B cell (primary cell): ENCODE results near the gene MIX23. TPM values are rescaled to one million over a fixed set of nuclear protein-coding genes. Genes with fewer than 3 reads are reported as not detected.
A peak's percentile ranks its signal among the peaks of the same experiment; 100 is the strongest.

Source experiments
- ATAC-seq: fragments of 200-7000 bp; cut with Tn5 transposase; one replicate; pipeline ENCODE4 v1.10.0; 2021; ENCODE audit warnings: low read depth, mild to moderate bottlenecking, moderate number of reproducible peaks, moderate library complexity
- CTCF ChIA-PET: fragments of 350-600 bp; sonication (Branson Sonifier 250); formaldehyde crosslinking; loops from one replicate; lab custom pipeline; 2021; ENCODE audit warnings: antibody characterized with exemption, inconsistent platforms; lab: Charles Lee
- POLR2A ChIA-PET: fragments of 350-600 bp; sonication (Branson Sonifier 250); formaldehyde crosslinking; loops from one replicate; lab custom pipeline; 2021; ENCODE audit warnings: antibody characterized with exemption; lab: Charles Lee
- DNase-seq: peaks from one replicate; pipeline ENCODE4 v3.0.0; 2013
- H2AFZ ChIP-seq: 2 replicates; pipeline ENCODE4 v1.6.1; 2012; ENCODE audit warnings: mild to moderate bottlenecking, low read depth, low read length; ENCODE audit not compliant: insufficient read depth, poor library complexity, severe bottlenecking
- H3K27ac ChIP-seq, 2 donors: 1 replicate in 1 of 2; 2 replicates in 1 of 2; pipeline ENCODE4 v1.5.1; 2012 to 2013; ENCODE audit warnings: low read length in 2 of 2, mild to moderate bottlenecking in 2 of 2, moderate library complexity in 1 of 2
- H3K27me3 ChIP-seq, 4 experiments: fragments of 200-600 bp in 1 of 4; sonication (generic) in 1 of 4; replicated peaks in 1 of 4; 1 replicate in 2 of 4; 2 replicates in 2 of 4; pipeline versions ENCODE4 v1.6.1 to v1.7.0; 2013 to 2016; ENCODE audit warnings: low read length in 3 of 4, mild to moderate bottlenecking in 2 of 4, mixed read lengths in 1 of 4, moderate library complexity in 1 of 4; ENCODE audit not compliant: insufficient read depth in 4 of 4, control insufficient read depth in 3 of 4; ENCODE audit errors: control extremely low read depth in 1 of 4
- H3K36me3 ChIP-seq, 2 experiments: replicated peaks in 1 of 2; 1 replicate in 1 of 2; 2 replicates in 1 of 2; pipeline versions ENCODE4 v1.6.1 to v1.7.1; 2013; ENCODE audit warnings: low read length in 1 of 2; ENCODE audit not compliant: insufficient read depth in 2 of 2, control insufficient read depth in 1 of 2; ENCODE audit errors: control extremely low read depth in 1 of 2, extremely low read depth in 1 of 2
- H3K4me1 ChIP-seq, 2 donors: fragments of 200-600 bp in 1 of 2; sonication (generic) in 1 of 2; 1 replicate in 1 of 2; 2 replicates in 1 of 2; pipeline versions ENCODE4 v1.5.1 to v1.6.1; 2013 to 2017; ENCODE audit warnings: low read length in 2 of 2; ENCODE audit not compliant: control insufficient read depth in 2 of 2, insufficient read depth in 2 of 2
- H3K4me2 ChIP-seq: replicated peaks from 2 replicates; pipeline ENCODE3; 2012; ENCODE audit warnings: mild to moderate bottlenecking, low read depth, low read length; ENCODE audit not compliant: poor library complexity, severe bottlenecking
- H3K4me3 ChIP-seq, 5 experiments: fragments of 200-600 bp in 1 of 5; sonication (generic) in 1 of 5; 1 replicate in 3 of 5; 2 replicates in 2 of 5; pipeline versions ENCODE4 v1.5.1 to v1.7.0; 2011 to 2016; ENCODE audit warnings: low read length in 4 of 5, mild to moderate bottlenecking in 4 of 5, low read depth in 2 of 5, control low read depth in 1 of 5, moderate library complexity in 1 of 5; ENCODE audit not compliant: insufficient read depth in 1 of 5; ENCODE audit errors: control extremely low read depth in 1 of 5, extremely low read depth in 1 of 5
- H3K79me2 ChIP-seq: fragments of 200-600 bp; sonication (generic); one replicate; pipeline ENCODE4 v1.6.0; 2016; ENCODE audit warnings: low read length; ENCODE audit not compliant: control insufficient read depth, insufficient read depth
- H3K9ac ChIP-seq: fragments of 200-600 bp; sonication (generic); 2 replicates; pipeline ENCODE4 v1.6.1; 2017; ENCODE audit warnings: mild to moderate bottlenecking, low read length, moderate library complexity
- H3K9me3 ChIP-seq, 3 donors: one replicate each; pipeline versions ENCODE4 v1.6.1 to v1.7.1; 2013; ENCODE audit warnings: low read length in 2 of 3; ENCODE audit not compliant: control insufficient read depth in 2 of 3, insufficient read depth in 1 of 3; ENCODE audit errors: control extremely low read depth in 1 of 3
- H4K20me1 ChIP-seq: 2 replicates; pipeline ENCODE4 v1.6.0; 2012; ENCODE audit warnings: mild to moderate bottlenecking, low read length; ENCODE audit not compliant: insufficient read depth, control insufficient read depth, poor library complexity, severe bottlenecking
- H3K27ac Mint-ChIP-seq: one replicate; pipeline ENCODE4 v1.8.0; 2021; ENCODE audit warnings: mixed read lengths
- H3K27me3 Mint-ChIP-seq: one replicate; pipeline ENCODE4 v1.8.0; 2021; ENCODE audit warnings: mixed read lengths
- H3K4me1 Mint-ChIP-seq: one replicate; pipeline ENCODE4 v1.8.0; 2021; ENCODE audit warnings: mixed read lengths
- H3K4me3 Mint-ChIP-seq: one replicate; pipeline ENCODE4 v1.8.0; 2021; ENCODE audit warnings: mixed read lengths
- H3K9me3 Mint-ChIP-seq: one replicate; pipeline ENCODE4 v1.8.0; 2022; ENCODE audit warnings: mixed read lengths; ENCODE audit not compliant: insufficient read depth
- EZH2 ChIP-seq: IDR thresholded peaks from 2 replicates; pipeline ENCODE4 v1.6.1; 2012; ENCODE audit warnings: borderline replicate concordance, low read depth, mild to moderate bottlenecking, moderate library complexity, low read length; ENCODE audit not compliant: insufficient read depth, poor library complexity, severe bottlenecking
- WGBS: methylation state at CpG from one replicate; pipeline ENCODE4 v1.1.5; 2013; ENCODE audit warnings: missing lambda C conversion rate; ENCODE audit not compliant: insufficient coverage; 5-methylcytosine and 5-hydroxymethylcytosine counted together
- intact Hi-C: fragments of 100-400 bp; cut with micrococcal nuclease; formaldehyde crosslinking; loops from one replicate; pipeline ENCODE4 v1.10.0; 2022
- polyA plus RNA-seq: library from polyadenylated mRNA; depleted of rRNA; stranded (reverse); fragments of >200 nt; gene quantifications from 2 replicates; pipeline ENCODE4 v1.2.3, GENCODE V29; 2012
- total RNA-seq, 2 donors: library from RNA; stranded (reverse); fragments of 120-200 nt in 1 of 2; gene quantifications; 1 replicate in 1 of 2; 2 replicates in 1 of 2; pipeline versions ENCODE4 v1.2.3 to v1.2.4, GENCODE V29; 2013 to 2022
- TF ChIP-seq, protein P1 (sequence below): fragments of 200-600 bp; IDR thresholded peaks from one replicate; pipeline ENCODE4 v1.8.0; 2022; ENCODE audit warnings: antibody characterized with exemption, mild to moderate bottlenecking

Gene MIX23
- total and polyA plus RNA-seq, 2 donors (not counting 1 experiment from before 2014, with no cell fraction given) = 9.2 to 33.1 TPM

DNA sequence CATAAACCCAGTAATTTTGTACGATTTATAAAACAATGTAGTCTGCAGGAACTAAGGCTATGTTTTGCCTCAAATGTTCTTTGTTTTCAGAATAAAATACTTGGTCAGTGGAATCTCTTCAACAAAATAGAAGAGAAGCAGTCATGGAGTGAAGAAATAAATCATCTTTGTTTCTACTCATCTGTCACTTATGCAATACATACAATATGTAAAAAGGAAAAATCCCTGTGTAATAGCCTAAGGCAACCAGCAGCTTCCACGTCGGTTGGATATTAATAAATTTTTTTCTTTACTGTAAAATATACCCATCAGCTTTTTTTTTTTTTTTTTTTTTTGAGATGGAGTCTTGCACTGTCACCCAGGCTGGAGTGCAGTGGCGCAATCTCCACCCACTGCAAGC is 38.1 kb upstream of the MIX23 start:
- Histone ChIP-seq H3K4me1 (peaks cover 8% of the 10 kb centered on the region in 2 donors), H4K20me1 (no peaks in the 10 kb centered on the region), H3K4me3 (no peak overlapping the region), H3K27ac (no peak overlapping the region), H3K9me3 (no peaks in the 10 kb centered on the region), H3K4me2 (no peak overlapping the region), H3K9ac (no peak overlapping the region), H3K79me2 (peaks cover 35% of the 10 kb centered on the region), H2AFZ (no peak overlapping the region), H3K27me3 (no peaks in the 10 kb centered on the region), H3K36me3 (peaks cover 7 to 28% of the 10 kb centered on the region in 2 experiments)
- no peak for ATAC-seq
- Mint-ChIP-seq H3K4me3 (no peak overlapping the region), H3K27ac (no peak overlapping the region), H3K27me3 (no peaks in the 10 kb centered on the region), H3K9me3 (no peaks in the 10 kb centered on the region), H3K4me1 (peaks cover 23% of the 10 kb centered on the region)
- intact Hi-C loops = no loop called here
- CTCF ChIA-PET = no interaction called here
- WGBS = 100% methylated on average over 1 of the region's 4 CpGs
- DNase-seq = no peak
- POLR2A ChIA-PET = no interaction called here
- TF ChIP-seq, protein P1, sequence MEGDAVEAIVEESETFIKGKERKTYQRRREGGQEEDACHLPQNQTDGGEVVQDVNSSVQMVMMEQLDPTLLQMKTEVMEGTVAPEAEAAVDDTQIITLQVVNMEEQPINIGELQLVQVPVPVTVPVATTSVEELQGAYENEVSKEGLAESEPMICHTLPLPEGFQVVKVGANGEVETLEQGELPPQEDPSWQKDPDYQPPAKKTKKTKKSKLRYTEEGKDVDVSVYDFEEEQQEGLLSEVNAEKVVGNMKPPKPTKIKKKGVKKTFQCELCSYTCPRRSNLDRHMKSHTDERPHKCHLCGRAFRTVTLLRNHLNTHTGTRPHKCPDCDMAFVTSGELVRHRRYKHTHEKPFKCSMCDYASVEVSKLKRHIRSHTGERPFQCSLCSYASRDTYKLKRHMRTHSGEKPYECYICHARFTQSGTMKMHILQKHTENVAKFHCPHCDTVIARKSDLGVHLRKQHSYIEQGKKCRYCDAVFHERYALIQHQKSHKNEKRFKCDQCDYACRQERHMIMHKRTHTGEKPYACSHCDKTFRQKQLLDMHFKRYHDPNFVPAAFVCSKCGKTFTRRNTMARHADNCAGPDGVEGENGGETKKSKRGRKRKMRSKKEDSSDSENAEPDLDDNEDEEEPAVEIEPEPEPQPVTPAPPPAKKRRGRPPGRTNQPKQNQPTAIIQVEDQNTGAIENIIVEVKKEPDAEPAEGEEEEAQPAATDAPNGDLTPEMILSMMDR = no peak
- TF ChIP-seq EZH2 = no peak

DNA sequence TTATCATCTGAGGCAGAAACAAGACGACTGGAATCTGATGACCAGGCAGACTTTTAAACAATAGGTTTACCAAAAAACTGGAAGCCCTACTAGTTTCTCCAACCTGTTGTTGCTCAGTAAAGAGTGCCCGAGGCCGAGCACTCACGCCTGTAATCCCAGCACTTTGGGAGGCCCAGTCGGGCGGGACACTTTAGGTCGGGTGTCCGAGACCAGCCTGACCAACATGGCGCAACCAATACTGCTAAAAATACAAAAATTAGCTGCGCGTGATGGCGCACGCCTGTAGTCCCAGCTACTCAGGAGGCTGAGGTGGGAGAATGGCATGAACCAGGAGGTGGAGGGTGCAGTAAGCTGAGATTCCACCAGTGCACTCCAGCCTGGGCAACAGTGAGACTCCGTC is 33.9 kb upstream of the MIX23 start:
- H3K4me2 ChIP-seq = peak overlapping the region; percentile 72
- H3K36me3 ChIP-seq = peaks cover 0 to 11% of the 10 kb centered on the region in 2 experiments
- H3K27me3 ChIP-seq = no peaks in the 10 kb centered on the region
- Mint-ChIP-seq H3K27ac (peak overlapping the region; percentile 100), H3K9me3 (no peaks in the 10 kb centered on the region), H3K4me3 (peak overlapping the region; percentile 100), H3K4me1 (peaks cover 54% of the 10 kb centered on the region), H3K27me3 (no peaks in the 10 kb centered on the region)
- peak overlapping the region; percentile 93 for H3K9ac ChIP-seq
- peak; percentile 27 for DNase-seq
- no peaks in the 10 kb centered on the region for H4K20me1 ChIP-seq
- CTCF ChIA-PET = interaction anchor here (0.7 to 3.1 kb wide), 5 partner anchors 24 to 263 kb away, joined by 3 to 20 read pairs (median 5); partner anchors contain the start of genes FAM162A, KPNA1 and MIX23
- H3K9me3 ChIP-seq = no peaks in the 10 kb centered on the region
- intact Hi-C loops = loop anchor here (1.0 to 5.0 kb wide), 9 partner anchors 33 to 785 kb away; partner anchors contain the start of genes EAF2, FAM162A, GOLGB1 and HCLS1
- peak overlapping the region; percentile 87 to 97 for H3K27ac ChIP-seq
- H3K4me3 ChIP-seq = peak overlapping the region; percentile 74 to 98 (median 83)
- no peak for ATAC-seq
- peak overlapping the region; percentile 73 for H2AFZ ChIP-seq
- POLR2A ChIA-PET = interaction anchor here (0.7 to 2.2 kb wide), 5 partner anchors 15 to 377 kb away, joined by 4 to 25 read pairs (median 7); partner anchors contain the start of genes FAM162A, HSPBAP1, KPNA1 and MIX23
- H3K4me1 ChIP-seq = peaks cover 20 to 25% of the 10 kb centered on the region in 2 donors
- TF ChIP-seq EZH2 = no peak
- TF ChIP-seq, protein P1 = no peak
- 66% methylated on average over 13 of the region's 14 CpGs for WGBS
- H3K79me2 ChIP-seq = peaks cover 56% of the 10 kb centered on the region
